ENCODE results near the gene CDK5R1.

CDK5R1 gene

DNA sequence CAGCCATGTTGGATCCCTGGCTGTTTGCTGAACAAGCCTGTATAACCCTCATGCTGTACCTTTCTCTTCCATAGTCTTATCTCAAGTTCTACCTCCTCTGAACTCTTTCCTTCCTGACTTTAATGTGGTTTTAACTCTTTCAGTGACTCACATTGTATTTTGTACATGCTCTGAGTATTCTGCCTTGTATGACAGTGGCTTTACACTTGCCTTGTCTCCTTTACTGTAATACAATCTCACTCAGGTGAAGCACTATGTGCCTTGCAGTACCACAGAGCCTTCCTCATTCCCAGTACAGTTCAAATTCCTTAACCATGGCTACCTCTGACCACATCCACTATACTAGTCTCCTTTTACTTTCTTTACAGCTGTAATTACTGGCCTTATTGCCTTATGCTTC is 28.4 kb upstream of the CDK5R1 start:
- no peak overlapping the region for H3K27ac Mint-ChIP-seq
- H3K9me3 Mint-ChIP-seq, result no peaks in the 10 kb centered on the region
- intact Hi-C loops (cut with micrococcal nuclease), result no loop called here
- peaks cover 91% of the 10 kb centered on the region for H3K36me3 Mint-ChIP-seq (ENCODE audit: low read depth)
- no peak overlapping the region for H3K4me3 Mint-ChIP-seq
- H3K4me1 Mint-ChIP-seq (ENCODE audit: low read depth), result peaks cover 13% of the 10 kb centered on the region
- H3K27me3 Mint-ChIP-seq, result no peaks in the 10 kb centered on the region

DNA sequence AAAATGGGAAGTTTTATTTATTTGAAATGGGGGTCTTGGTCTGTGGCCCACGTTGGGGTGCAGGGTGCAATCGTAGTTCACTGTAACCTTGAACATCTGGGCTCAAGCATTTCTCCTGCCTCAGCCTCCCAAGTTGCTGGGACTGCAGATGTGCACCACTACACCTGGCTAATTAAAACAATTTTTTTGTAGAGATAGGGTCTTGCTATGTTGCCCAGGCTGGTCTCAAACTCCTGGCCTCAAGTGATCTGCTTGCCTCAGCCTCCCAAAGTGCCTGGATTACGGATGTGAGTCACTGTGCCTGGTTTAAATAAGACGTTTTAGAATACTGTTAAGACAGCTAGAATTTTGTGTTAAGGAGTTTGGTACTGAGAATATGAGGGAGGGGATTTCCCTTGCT is 26.7 kb upstream of the CDK5R1 start:
- Mint-ChIP-seq H3K27ac (no peak overlapping the region), H3K36me3 (ENCODE audit: low read depth) (peaks cover 85% of the 10 kb centered on the region), H3K4me3 (no peak overlapping the region), H3K4me1 (ENCODE audit: low read depth) (peaks cover 13% of the 10 kb centered on the region), H3K27me3 (no peaks in the 10 kb centered on the region), H3K9me3 (no peaks in the 10 kb centered on the region)
- intact Hi-C loops (cut with micrococcal nuclease), result loop anchor here (5.0 kb wide), 1 partner anchor 147 kb away; no protein-coding TSS in a partner anchor

- no peak overlapping the region for H3K27ac Mint-ChIP-seq
- peaks cover 88% of the 10 kb centered on the region for H3K36me3 Mint-ChIP-seq (ENCODE audit: low read depth)
- no peak overlapping the region for H3K4me3 Mint-ChIP-seq
Measured at GRCh38 chr17:32461498-32461852, 25.3 kb upstream of the CDK5R1 start.

GRCh38 chr17:32461853-32462617 is 24.8 kb upstream of the CDK5R1 start:
- no peak overlapping the region for H3K4me3 Mint-ChIP-seq
- H3K9me3 Mint-ChIP-seq, result no peaks in the 10 kb centered on the region
- no peak overlapping the region for H3K27ac Mint-ChIP-seq
- H3K4me1 Mint-ChIP-seq (ENCODE audit: low read depth), result peaks cover 13% of the 10 kb centered on the region
- intact Hi-C loops (cut with micrococcal nuclease), result loop anchor here (1.0 to 5.0 kb wide), 2 partner anchors 145 to 293 kb away; no protein-coding TSS in a partner anchor
- peaks cover 88% of the 10 kb centered on the region for H3K36me3 Mint-ChIP-seq (ENCODE audit: low read depth)
- H3K27me3 Mint-ChIP-seq, result no peaks in the 10 kb centered on the region

More at GRCh38 chr17:32461498-32461852, 25.3 kb upstream of the CDK5R1 start:
- Mint-ChIP-seq H3K9me3 (no peaks in the 10 kb centered on the region), H3K27me3 (no peaks in the 10 kb centered on the region), H3K4me1 (ENCODE audit: low read depth) (peaks cover 13% of the 10 kb centered on the region)
- intact Hi-C loops (cut with micrococcal nuclease), result loop anchor here (1.0 to 5.0 kb wide), 2 partner anchors 146 to 294 kb away; no protein-coding TSS in a partner anchor

DNA sequence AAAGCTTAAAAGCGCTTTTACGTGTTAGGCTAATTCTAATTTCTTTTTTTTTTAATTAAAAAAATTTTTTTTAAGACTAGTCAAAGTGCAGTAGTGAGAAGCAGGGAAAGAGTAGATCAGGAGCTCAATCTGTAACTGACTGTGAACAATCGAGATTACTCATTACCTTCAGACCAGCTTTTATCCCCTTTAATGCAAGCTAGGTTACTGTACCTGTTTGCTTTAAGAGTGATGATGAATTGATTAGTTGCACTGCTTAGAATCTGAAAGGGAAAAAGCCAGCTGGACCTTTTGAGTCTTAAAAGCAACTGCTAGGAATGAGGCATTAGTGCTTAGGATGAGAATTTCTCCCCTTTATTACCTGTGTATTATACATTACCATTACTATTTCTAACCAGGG is 23.5 kb upstream of the CDK5R1 start:
- Mint-ChIP-seq H3K27me3 (no peaks in the 10 kb centered on the region), H3K4me3 (no peak overlapping the region), H3K4me1 (ENCODE audit: low read depth) (peaks cover 10% of the 10 kb centered on the region), H3K36me3 (ENCODE audit: low read depth) (peaks cover 88% of the 10 kb centered on the region), H3K9me3 (no peaks in the 10 kb centered on the region), H3K27ac (no peak overlapping the region)
- intact Hi-C loops (cut with micrococcal nuclease), result loop anchor here (5.0 kb wide), 1 partner anchor 144 kb away; no protein-coding TSS in a partner anchor

- H3K4me3 Mint-ChIP-seq, result no peak overlapping the region
- peaks cover 88% of the 10 kb centered on the region for H3K36me3 Mint-ChIP-seq (ENCODE audit: low read depth)
- H3K27ac Mint-ChIP-seq, result no peak overlapping the region
- H3K9me3 Mint-ChIP-seq, result no peaks in the 10 kb centered on the region
- no peaks in the 10 kb centered on the region for H3K27me3 Mint-ChIP-seq
- peaks cover 5% of the 10 kb centered on the region for H3K4me1 Mint-ChIP-seq (ENCODE audit: low read depth)
- intact Hi-C loops (cut with micrococcal nuclease), result loop anchor here (5.0 kb wide), 1 partner anchor 143 kb away; no protein-coding TSS in a partner anchor
Measured at GRCh38 chr17:32464374-32464773, 22.4 kb upstream of the CDK5R1 start.

- intact Hi-C loops (cut with micrococcal nuclease), result no loop called here
- no peaks in the 10 kb centered on the region for H3K9me3 Mint-ChIP-seq
- H3K4me1 Mint-ChIP-seq (ENCODE audit: low read depth), result peaks cover 5% of the 10 kb centered on the region
- no peak overlapping the region for H3K27ac Mint-ChIP-seq
- peaks cover 94% of the 10 kb centered on the region for H3K36me3 Mint-ChIP-seq (ENCODE audit: low read depth)
- no peak overlapping the region for H3K4me3 Mint-ChIP-seq
- H3K27me3 Mint-ChIP-seq, result no peaks in the 10 kb centered on the region
Measured at GRCh38 chr17:32467949-32468348, 18.8 kb upstream of the CDK5R1 start.

DNA sequence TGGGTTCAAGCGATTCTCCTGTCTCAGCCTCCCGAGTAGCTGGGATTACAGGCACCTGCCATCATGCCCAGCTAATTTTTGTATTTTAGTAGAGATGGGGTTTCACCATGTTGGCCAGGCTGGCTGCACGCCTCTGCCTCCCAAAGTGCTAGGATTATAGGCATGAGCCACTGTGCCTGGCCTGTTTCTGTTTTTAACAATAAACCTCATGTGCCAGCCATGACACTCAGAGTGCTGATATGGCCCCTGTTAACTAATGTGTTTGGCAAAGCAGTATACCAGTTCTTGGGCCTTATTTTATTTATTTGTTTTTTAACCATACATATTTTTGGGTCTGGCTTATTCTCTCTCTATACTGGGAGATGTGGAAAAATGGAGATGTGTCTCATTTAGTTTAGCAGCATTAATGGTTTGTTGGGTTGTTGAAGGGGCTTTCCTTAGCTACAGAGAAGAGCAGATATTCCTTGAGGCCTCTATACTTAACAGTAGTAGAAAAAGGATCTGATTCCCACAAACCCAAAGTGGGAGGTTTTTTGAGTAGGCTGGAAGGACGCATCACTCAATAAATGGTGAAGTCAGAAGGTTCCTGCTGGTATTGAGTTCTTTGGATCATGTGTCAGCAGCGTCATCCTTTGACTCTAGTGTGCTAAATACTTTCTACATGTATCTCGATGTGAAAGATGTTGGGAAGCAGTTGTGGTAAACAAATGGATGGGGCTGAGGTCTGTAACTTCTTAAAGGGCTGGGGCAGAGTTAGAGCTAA is 16.2 kb upstream of the CDK5R1 start:
- Mint-ChIP-seq H3K4me3 (no peak overlapping the region), H3K9me3 (no peaks in the 10 kb centered on the region), H3K36me3 (ENCODE audit: low read depth) (peaks cover 100% of the 10 kb centered on the region)

GRCh38 chr17:32471652-32472051 is 15.1 kb upstream of the CDK5R1 start:
- Mint-ChIP-seq H3K4me3 (no peak overlapping the region), H3K36me3 (ENCODE audit: low read depth) (peaks cover 100% of the 10 kb centered on the region), H3K27me3 (no peaks in the 10 kb centered on the region), H3K27ac (no peak overlapping the region), H3K9me3 (no peaks in the 10 kb centered on the region), H3K4me1 (ENCODE audit: low read depth) (peaks cover 5% of the 10 kb centered on the region)
- intact Hi-C loops (cut with micrococcal nuclease), result no loop called here

More for the DNA sequence above, 16.2 kb upstream of the CDK5R1 start:
- intact Hi-C loops (cut with micrococcal nuclease), result no loop called here
- no peaks in the 10 kb centered on the region for H3K27me3 Mint-ChIP-seq
- peaks cover 5% of the 10 kb centered on the region for H3K4me1 Mint-ChIP-seq (ENCODE audit: low read depth)
- H3K27ac Mint-ChIP-seq, result no peak overlapping the region

DNA sequence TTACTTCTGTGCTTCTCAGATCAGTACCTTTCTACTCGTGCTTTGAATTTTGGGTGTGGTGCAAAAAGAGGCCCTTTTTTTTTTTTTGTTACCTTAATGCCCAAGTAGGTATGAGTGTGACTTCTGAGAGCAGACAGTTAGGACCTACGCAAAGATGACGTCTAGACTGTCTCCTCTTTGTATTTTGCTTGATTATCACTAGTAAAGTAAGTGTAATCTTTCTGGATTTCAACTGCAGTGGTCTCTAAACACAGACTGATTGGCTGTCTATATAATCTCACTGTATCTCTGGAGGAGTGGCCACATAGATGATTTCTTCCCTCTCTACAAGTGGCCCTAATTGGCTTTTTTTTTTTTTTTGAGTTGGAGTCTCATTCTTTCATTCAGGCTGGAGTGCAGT is 11.5 kb upstream of the CDK5R1 start:
- intact Hi-C loops (cut with micrococcal nuclease), result no loop called here
- peaks cover 5% of the 10 kb centered on the region for H3K4me1 Mint-ChIP-seq (ENCODE audit: low read depth)
- H3K36me3 Mint-ChIP-seq (ENCODE audit: low read depth), result peaks cover 100% of the 10 kb centered on the region
- H3K27ac Mint-ChIP-seq, result no peak overlapping the region
- no peaks in the 10 kb centered on the region for H3K27me3 Mint-ChIP-seq
- no peak overlapping the region for H3K4me3 Mint-ChIP-seq
- H3K9me3 Mint-ChIP-seq, result no peaks in the 10 kb centered on the region

- Mint-ChIP-seq H3K4me3 (no peak overlapping the region), H3K36me3 (ENCODE audit: low read depth) (peaks cover 100% of the 10 kb centered on the region), H3K27ac (no peak overlapping the region), H3K9me3 (no peaks in the 10 kb centered on the region), H3K27me3 (no peaks in the 10 kb centered on the region), H3K4me1 (ENCODE audit: low read depth) (no peaks in the 10 kb centered on the region)
- intact Hi-C loops (cut with micrococcal nuclease), result no loop called here
Measured at GRCh38 chr17:32477220-32477619, 9.6 kb upstream of the CDK5R1 start.

DNA sequence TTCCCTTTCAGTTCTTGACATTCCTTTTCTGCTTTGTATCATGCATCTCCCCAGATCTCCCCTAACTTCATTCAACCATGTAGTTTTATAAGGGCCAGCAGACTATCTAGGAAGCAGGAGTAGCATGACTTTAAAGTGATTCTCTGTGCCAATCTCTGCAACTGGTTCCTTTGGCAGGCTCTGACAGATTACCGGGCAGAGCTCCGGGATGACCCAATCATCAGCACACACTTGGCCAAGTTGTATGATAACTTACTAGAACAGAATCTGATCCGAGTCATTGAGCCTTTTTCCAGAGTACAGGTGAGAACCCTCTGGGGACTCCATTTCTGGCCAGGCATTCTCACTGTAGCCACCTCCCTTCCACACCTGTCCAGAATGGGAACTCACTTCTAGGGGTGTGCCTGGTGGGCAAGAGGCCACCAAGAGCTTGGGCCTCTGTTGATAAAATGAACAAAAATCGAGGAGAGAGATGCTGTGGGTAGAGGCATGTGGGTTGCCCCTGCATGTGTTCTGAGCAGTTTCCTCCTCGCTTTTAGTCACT is 7.6 kb upstream of the CDK5R1 start:
- no peaks in the 10 kb centered on the region for H3K27me3 Mint-ChIP-seq
- no peaks in the 10 kb centered on the region for H3K9me3 Mint-ChIP-seq
- no peak overlapping the region for H3K4me3 Mint-ChIP-seq
- no peak overlapping the region for H3K27ac Mint-ChIP-seq
- intact Hi-C loops (cut with micrococcal nuclease), result no loop called here
- H3K4me1 Mint-ChIP-seq (ENCODE audit: low read depth), result peaks cover 8% of the 10 kb centered on the region
- H3K36me3 Mint-ChIP-seq (ENCODE audit: low read depth), result peaks cover 95% of the 10 kb centered on the region

DNA sequence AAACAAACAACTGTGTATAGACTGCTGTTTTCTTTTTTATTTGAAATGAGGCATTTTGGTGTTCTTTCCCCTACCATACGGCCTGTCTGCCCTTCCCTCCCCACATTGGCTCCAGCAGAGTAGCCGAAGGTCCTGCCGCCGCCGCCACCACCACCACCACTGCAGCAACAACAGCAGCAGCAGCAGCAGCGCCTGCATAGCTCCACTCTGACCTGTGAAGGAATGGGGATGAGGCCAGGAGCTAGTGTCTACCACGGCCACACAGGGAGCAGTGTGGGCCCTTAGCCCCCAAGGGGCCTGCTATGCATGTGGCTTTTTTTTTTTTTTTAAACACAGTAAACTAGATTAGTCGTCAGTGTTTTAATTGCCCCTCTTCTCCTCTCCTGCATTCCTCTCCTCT is 5.6 kb upstream of the CDK5R1 start:
- no peak overlapping the region for H3K27ac Mint-ChIP-seq
- no peaks in the 10 kb centered on the region for H3K9me3 Mint-ChIP-seq
- H3K36me3 Mint-ChIP-seq (ENCODE audit: low read depth), result peaks cover 75% of the 10 kb centered on the region
- intact Hi-C loops (cut with micrococcal nuclease), result loop anchor here (5.0 kb wide), 2 partner anchors 176 to 276 kb away; no protein-coding TSS in a partner anchor
- H3K4me1 Mint-ChIP-seq (ENCODE audit: low read depth), result peaks cover 8% of the 10 kb centered on the region
- H3K4me3 Mint-ChIP-seq, result no peak overlapping the region
- peaks cover 7% of the 10 kb centered on the region for H3K27me3 Mint-ChIP-seq

Data from dendritic cell treated with granulocyte-macrophage colony-stimulating factor and Interleukin-4, amounts not matched to agents 40 ng/mL and 50 ng/mL, for 4 days (primary cell).